PFSK-1 (cell line): ENCODE data around the gene PRKCE.

Experiments used
- FOXP2 ChIP-seq: optimal IDR thresholded peaks from 2 replicates; pipeline ENCODE3; 2011; ENCODE audit warnings: borderline replicate concordance, control low read depth, inconsistent platforms; ENCODE audit not compliant: insufficient read depth; ENCODE audit errors: extremely low read length, extremely low read depth
- POLR2AphosphoS5 ChIP-seq: IDR thresholded peaks from 2 replicates; pipeline ENCODE4 v1.6.1; 2012; ENCODE audit warnings: low read depth, mild to moderate bottlenecking, control low read depth, low read length, moderate library complexity
- SIN3A ChIP-seq: IDR thresholded peaks from 2 replicates; pipeline ENCODE4 v1.6.1; 2012; ENCODE audit warnings: mild to moderate bottlenecking, low read length, moderate library complexity, borderline replicate concordance; ENCODE audit not compliant: insufficient read depth
- TAF1 ChIP-seq: IDR thresholded peaks from 2 replicates; pipeline ENCODE4 v1.6.1; 2012; ENCODE audit warnings: low read length, control low read depth, borderline replicate concordance; ENCODE audit not compliant: insufficient read depth
- TF ChIP-seq, protein P1 (sequence below), 2 experiments: IDR thresholded peaks; 2 replicates each; pipeline versions ENCODE4 v1.6.1 to v1.8.0; 2011 to 2012; ENCODE audit warnings: low read depth in 2 of 2, low read length in 2 of 2, control low read depth in 1 of 2, inconsistent platforms in 1 of 2, mild to moderate bottlenecking in 1 of 2, moderate library complexity in 1 of 2; ENCODE audit not compliant: insufficient read depth in 1 of 2

DNA sequence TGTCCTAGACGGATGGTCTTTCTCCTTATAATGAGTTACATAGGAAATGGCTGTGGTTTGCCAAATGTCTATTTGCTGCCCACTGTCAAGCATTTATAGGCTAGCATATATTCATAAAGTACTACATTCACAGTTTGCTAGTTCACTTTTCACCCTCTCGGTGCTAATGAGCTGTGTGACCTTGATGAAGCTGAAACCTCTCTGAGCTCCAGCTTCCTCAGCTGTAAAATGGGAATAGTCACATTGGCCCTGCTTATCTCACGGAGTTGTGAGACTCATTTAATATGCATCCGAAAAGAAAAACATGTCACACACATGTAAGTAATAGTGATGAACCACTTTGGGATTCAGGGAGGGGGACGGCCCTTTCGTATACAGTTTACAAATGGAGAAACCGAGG, 17.0 kb downstream of the PRKCE start:
- no peak for TF ChIP-seq POLR2AphosphoS5
- TF ChIP-seq TAF1 = no peak
- TF ChIP-seq, protein P1, sequence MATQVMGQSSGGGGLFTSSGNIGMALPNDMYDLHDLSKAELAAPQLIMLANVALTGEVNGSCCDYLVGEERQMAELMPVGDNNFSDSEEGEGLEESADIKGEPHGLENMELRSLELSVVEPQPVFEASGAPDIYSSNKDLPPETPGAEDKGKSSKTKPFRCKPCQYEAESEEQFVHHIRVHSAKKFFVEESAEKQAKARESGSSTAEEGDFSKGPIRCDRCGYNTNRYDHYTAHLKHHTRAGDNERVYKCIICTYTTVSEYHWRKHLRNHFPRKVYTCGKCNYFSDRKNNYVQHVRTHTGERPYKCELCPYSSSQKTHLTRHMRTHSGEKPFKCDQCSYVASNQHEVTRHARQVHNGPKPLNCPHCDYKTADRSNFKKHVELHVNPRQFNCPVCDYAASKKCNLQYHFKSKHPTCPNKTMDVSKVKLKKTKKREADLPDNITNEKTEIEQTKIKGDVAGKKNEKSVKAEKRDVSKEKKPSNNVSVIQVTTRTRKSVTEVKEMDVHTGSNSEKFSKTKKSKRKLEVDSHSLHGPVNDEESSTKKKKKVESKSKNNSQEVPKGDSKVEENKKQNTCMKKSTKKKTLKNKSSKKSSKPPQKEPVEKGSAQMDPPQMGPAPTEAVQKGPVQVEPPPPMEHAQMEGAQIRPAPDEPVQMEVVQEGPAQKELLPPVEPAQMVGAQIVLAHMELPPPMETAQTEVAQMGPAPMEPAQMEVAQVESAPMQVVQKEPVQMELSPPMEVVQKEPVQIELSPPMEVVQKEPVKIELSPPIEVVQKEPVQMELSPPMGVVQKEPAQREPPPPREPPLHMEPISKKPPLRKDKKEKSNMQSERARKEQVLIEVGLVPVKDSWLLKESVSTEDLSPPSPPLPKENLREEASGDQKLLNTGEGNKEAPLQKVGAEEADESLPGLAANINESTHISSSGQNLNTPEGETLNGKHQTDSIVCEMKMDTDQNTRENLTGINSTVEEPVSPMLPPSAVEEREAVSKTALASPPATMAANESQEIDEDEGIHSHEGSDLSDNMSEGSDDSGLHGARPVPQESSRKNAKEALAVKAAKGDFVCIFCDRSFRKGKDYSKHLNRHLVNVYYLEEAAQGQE (IDR thresholded peaks at IDR 0.05; ENCODE audit: insufficient read depth in 1 of 2, low read depth in 2 of 2, low read length in 2 of 2) = no peak
- TF ChIP-seq SIN3A = no peak
- no peak for TF ChIP-seq FOXP2
